GM12801 (cell line): ENCODE measurements around the gene PCNX2.

Source experiments
- TF ChIP-seq, protein P1 (sequence below): IDR thresholded peaks from one replicate; pipeline ENCODE4 v1.5.1; 2011; ENCODE audit warnings: control low read depth; ENCODE audit not compliant: insufficient read length; ENCODE audit errors: extremely low read depth

PCNX2 gene

DNA sequence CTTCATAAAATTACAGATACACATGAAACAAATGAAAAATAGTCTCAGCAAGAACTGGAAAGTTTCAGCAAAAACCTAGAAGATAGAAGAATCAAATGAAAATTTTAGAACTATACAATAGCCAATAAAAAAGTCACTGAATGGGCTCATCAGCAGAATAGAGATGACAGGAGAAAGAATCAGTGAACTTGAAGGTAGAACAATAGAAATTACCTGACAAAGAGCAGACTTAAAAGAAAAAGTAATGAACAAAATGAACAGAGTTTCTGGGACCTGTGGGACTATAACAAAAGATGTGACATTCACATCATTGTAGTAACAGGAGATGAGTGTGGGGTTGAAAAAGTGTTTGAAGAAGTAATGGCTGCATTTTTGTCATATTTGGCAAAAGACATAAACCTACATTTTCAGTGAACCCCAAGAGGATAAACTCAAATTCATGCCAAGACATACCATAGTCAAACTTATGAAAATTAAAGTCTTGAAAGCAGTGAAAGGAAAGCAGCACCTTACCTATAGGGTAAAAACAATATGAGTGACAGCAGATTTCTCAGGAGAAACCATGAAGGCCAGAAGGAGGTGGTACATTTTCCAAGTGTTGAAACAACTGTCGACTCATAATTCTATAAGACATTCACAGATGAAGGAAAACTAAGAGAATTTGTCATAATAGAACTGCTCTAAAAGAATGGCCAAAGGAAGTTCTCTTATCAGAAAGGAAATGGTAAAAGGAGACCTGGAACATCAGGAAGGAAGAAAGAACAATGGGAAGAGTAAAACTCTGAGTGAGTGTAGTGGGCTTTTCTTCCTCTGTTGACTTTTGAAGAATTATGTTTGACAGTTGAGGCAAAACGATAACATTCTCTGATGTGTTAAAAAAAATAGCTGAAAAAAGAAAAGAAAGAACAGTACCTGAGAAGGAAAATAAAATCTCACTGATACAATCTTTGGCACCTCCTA, 321.6 kb downstream of the PCNX2 start:
- TF ChIP-seq, protein P1, sequence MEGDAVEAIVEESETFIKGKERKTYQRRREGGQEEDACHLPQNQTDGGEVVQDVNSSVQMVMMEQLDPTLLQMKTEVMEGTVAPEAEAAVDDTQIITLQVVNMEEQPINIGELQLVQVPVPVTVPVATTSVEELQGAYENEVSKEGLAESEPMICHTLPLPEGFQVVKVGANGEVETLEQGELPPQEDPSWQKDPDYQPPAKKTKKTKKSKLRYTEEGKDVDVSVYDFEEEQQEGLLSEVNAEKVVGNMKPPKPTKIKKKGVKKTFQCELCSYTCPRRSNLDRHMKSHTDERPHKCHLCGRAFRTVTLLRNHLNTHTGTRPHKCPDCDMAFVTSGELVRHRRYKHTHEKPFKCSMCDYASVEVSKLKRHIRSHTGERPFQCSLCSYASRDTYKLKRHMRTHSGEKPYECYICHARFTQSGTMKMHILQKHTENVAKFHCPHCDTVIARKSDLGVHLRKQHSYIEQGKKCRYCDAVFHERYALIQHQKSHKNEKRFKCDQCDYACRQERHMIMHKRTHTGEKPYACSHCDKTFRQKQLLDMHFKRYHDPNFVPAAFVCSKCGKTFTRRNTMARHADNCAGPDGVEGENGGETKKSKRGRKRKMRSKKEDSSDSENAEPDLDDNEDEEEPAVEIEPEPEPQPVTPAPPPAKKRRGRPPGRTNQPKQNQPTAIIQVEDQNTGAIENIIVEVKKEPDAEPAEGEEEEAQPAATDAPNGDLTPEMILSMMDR = no peak

DNA sequence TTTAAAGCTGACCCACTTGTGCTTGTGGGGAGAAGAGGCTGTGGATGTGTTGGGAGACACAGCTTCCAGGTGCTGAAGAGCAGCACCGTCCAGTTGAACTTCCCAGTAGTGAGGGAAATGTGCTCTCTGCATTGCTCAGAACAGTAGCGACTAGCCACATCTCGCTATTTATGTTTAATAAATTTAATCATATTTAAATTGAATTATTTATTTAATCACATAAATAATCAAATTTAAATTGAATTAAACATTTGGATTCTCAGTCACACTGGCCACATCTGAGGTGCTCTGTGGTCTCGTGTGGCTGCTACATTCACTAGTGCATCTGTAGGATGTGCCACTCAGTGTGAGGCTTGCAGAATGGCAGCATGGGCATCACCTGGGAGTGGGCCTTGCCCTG, 325.0 kb downstream of the PCNX2 start:
- TF ChIP-seq, protein P1 = no peak

DNA sequence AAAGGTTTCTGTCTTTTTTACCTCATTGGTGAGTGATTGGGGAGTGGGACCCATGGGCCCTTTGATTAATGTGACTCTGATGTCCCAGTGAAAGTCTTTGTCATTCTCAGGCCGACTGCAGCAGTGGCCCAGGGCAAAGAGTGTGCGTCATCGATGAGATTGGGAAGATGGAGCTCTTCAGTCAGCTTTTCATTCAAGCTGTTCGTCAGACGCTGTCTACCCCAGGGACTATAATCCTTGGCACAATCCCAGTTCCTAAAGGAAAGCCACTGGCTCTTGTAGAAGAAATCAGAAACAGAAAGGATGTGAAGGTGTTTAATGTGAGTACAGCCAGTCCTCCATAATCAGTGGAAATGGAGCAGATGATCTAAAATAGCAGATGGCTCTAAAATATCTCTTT, 325.7 kb downstream of the PCNX2 start:
- TF ChIP-seq, protein P1 = no peak

DNA sequence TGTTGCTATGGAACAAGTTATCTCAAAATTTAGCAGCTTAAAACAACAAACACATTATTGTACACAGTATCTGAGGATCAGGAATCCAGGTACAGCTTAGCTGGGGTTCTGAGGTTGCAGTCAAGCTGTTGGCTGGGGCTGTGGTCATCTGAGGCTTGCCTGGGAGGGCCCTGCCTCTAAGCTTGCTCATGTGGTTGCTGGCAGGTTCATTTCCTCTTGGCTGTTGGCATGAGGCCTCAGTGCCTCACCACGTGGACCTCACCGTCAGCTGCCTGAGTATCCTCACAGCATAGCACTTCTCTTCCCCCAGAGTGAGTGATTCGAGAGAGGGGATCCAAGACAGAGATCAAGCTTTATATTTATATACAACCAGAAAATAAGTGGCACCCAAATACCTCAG, 326.6 kb downstream of the PCNX2 start:
- TF ChIP-seq, protein P1 = no peak

DNA sequence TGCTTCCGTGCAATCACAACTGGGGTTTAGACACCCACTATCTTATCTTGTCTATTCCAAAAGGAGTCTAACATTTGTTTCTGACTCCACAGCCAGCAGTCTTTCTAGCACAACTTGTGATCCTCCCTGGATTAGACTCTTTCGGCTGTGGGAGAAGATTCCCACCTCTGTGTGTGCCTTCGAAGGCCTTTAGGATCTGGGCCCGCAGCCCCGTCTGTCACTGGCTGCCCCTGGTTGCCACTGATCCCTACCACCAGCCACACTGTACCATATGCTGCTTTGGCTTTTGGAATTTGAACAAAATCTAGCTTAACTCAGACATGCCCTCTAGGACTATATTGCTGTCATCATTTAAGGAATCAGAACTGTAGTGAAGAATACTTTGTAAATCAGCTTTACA, 327.1 kb downstream of the PCNX2 start:
- TF ChIP-seq, protein P1 = no peak

DNA sequence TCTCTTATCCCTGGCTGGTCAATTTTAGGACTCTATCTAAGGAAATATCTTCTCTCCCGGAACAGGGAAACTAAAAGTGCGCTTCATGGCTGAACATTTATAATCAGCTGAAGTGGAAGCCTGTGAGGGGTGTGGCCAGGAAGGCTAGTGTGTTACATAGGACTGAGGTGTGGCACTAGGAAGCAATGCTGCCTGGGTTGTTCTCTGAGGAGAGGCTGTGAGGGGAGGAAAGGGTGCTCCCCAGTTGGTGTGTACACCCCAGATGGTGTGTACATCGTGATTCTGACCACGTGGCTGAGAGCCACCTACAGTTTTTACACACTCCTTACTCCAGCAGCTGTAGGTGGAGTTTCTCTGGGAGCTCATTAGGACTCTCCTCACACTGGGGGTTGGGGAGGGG, 328.9 kb downstream of the PCNX2 start:
- TF ChIP-seq, protein P1 = no peak

DNA sequence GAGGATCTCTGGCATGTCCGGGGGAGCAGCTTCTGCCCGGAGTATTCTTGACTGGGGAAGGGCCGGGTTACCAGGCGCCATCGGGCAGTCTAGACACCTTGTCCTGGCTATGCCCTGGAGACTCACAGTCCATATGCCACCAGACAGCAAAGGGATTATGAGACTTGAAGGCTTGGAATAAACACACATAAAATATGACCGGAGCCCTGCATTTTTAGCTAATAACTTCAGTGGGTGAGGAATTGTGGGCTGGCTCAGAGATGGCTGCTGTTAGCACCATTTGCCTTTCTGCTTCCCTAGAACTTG, 329.7 kb downstream of the PCNX2 start:
- TF ChIP-seq, protein P1 = no peak
